Stimulated activated CD4-positive, alpha-beta T cell treated with anti-CD3 and anti-CD28 coated beads, Interleukin-2, amount 100 ng/mL, for 48 hours (primary cell): ENCODE measurements around the gene PALLD.
"Not testable (repeated sequence)": the region's sequence is repeated elsewhere in the genome, so short reads cannot be mapped to it uniquely, and the experiment has no call there.

Source experiments
- DNase-seq, 2 donors: peaks; one replicate each; pipeline ENCODE4 v3.0.0-alpha.2; 2020

PALLD gene

DNA sequence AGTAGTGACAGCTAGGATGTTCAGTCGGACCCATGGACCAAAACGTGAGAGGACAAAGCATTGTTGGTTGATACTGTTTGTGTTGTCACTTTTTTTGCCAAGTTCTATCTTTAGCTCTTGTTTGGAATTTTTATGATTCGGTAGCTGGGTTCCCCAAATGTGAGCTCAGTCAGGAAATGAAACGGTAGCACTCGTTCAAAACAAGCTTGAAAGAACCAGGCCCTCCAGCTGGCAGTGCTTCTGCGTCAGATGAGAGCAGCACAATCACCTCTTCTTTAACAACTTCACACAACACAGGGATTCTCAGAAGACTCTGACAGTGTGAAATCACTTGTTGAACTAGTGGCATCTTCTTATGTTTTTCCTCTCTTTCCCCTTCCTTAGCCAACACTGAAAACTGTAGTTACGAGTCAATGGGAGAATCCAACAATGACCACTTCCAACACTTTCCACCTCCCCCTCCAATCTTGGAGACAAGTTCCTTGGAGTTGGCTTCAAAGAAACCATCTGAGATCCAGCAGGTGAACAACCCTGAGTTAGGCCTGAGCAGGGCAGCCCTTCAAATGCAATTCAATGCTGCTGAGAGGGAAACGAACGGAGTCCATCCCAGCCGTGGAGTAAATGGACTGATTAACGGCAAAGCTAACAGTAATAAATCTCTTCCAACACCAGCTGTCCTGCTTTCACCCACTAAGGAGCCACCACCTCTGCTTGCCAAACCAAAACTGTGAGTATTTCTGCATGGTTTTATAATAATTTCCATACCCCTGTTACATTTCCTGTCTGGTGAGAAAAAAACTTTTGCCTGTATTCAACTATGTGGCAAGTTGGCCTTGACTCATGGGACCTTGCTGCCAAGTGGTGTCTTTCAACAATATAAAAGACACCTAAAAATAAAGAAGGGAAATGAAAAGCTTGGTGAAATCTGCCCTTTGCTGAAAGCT is 214.6 kb downstream of the PALLD start:
- no peak for DNase-seq

DNA sequence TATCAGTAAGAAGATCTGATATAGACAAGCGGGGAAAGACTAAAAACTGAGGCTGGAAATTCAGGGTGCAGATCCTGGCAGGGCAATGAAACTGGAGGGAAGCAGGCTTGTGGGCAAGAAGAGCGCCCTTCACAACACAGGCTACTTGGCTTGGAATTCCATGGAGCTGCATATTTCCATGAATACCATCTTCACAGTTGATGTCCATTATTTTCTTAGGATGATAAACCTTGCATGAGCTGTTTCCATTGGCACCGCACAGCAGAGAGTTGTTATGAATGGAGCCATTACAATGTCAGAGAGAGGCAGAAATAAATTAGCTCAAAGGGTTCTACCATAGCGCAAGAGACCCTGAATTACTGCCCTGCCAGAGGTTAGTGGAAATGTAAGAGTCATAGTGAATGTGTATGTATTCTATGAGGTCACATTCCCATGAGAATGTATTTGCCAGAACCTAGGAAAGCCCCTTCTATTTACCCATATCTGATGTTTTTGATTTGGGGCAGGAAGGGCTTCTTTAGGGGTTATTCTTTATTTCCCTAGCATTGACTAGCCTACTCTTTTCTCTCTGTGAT is 215.6 kb downstream of the PALLD start:
- no peak for DNase-seq

DNA sequence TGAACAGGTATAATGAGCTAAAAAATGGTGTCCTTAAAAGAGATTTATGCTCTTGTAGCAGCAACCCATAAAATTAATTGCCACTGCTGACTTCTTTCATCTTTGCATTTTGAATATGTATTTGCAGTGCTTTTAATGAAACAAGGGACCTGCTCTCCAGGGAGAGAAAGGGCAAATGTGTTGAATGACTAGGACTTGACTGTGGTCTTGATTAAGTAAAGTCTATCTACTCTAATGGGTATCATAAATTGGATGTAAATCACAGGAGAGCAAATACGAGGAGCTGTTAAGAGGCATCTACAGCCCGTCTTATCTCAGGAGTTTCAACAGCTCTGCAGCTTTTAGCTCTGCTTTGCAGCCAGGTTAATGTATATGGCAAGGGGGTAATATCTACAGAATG is 216.4 kb downstream of the PALLD start:
- DNase-seq = no peak

DNA sequence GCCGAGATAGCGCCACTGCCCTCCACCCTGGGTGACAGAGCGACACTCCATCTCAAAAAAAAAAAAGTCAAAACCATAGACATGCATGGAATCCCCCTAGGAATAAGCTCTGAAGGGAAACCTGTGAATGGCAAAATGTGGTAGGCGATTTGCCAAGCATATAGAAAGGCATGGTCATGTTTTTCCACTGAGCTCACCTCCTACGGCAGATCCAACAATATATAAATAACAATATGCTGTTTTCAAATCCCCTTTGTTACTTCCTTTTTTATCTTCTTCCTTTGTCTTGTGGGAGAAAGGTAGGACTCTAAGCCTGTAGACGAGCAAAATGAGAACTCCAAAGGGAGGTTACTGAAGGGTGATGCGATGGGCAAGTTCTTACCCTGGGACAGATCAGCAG is 219.0 kb downstream of the PALLD start:
- no peak for DNase-seq

DNA sequence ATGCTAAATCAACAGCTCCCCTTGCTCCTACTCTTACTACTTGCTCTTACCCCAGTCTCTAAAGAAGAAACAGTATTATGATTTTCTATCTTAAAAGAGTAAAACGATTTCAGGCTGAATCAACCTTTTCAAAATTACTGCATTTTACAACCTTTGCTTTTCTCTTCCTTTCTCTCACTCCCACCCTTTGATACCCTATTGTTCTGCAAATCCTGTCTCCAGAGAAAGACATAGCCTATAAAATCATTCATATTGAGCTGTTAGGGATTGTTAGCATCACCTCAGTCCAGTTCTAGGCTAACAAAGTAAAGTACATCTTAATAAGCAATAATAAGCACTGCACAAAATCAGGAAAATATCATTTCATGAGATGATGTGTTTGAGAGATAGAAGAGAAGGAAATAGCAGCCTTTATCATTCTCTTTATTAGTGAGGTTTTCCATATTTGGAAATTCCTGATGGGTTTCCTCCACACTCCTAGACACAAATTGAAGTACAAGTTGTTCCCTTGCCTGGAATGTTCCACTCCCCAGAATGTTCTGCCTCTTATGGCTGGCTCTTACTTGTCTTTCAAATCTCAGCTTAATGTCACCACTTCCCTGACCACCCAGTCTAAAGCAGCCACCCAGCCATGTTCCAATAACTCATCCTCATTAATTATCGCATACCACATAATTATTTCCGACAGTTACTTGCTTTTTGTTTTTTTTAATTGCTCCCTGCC is 219.7 kb downstream of the PALLD start:
- DNase-seq = no peak

DNA sequence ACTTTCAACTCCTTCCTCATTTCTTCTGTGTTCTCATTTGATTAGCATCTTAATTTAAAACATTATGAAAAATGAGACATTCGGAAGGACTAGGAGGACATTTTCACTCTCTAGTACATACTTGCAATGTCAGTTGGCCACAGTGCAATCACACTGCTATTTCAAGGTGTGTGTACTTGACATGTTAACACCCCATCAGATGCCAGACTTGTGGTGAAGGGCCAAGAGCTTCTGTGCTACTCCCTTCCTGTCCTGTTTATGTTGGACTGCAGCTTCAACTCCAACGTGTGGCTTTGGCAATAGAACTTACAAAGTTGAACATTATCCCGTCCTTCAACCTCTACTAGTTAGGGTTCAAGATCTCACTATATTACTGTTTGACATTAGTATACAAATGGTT is 221.0 kb downstream of the PALLD start:
- no peak for DNase-seq

DNA sequence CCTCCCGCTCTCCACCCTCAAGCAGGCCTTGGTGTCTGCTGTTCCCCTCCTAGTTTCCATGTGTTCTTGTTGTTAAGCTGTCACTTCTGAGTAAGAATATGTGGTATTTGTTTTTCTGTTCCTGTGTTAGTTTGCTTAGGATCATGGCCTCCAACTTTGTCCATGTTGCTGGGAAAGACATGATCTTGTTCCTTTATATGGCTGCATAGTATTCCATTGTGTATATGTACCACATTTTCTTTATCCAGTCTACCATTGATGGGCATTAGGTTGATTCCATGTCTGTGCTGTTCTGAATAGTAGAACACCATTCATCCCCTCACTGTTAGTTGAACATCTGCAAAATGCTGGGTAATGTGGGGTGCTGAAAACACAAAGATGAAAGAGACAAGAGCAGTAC is 222.9 kb downstream of the PALLD start:
- DNase-seq = no peak

DNA sequence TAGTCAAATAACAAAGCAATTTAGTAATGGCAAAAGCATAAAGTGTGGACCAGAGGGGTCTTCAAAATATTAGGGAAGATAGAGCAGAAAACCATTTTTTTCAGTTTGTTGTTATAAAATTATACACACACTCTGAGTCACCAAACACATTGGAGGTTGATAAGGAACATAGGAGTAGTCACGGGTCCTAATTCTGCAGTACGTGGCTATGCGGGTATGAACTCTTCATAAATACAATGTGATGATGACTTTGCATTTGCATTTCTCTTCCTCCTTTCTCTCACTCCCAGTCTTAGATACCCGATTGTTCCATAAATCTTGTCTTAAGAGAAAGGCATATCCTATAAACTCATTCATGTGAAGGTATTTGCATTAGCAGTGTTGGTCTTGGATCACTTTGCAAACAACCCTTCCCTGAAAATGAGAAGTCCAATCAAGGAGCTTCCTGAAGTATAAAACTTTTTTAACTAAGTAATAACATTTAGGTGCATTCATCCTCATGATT is 223.6 kb downstream of the PALLD start:
- no peak for DNase-seq

DNA sequence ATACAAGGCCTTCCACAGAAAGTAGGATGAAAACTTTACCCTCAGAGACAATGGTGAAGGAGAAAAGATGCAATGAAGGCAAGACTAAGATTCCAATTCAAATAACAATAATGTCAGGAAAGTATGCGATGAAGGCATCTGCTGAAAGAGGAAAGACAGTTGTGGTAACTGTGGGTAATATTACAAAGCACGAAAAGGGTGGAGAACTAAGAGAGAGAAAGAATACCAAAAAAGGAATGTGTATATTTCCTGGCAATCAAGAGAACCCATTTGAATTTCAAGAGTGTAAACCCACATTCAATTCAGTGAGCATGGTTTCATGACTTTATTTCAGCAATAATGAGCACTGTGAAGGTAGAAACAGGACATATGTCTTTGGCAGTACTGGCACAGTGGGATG is 225.5 kb downstream of the PALLD start:
- DNase-seq = no peak

DNA sequence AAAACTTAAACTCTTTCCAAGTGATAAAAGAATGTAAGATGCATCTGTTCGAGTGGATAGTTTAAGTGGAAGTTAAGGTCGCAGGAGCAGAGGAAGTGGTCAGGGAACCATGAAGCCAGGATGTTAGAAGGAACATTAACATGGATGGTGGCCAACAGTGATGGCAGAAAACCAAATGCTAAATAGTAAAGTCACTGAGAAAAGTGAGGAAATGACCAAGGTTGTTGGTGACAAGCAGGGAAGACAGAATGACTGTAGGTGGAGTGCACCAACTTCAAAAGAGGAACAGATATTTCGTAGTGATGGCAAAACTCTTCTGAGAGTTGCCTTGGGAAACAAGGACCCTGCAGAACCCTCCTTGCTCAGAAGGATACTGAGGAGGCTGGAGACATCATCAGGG is 226.2 kb downstream of the PALLD start:
- DNase-seq = no peak

DNA sequence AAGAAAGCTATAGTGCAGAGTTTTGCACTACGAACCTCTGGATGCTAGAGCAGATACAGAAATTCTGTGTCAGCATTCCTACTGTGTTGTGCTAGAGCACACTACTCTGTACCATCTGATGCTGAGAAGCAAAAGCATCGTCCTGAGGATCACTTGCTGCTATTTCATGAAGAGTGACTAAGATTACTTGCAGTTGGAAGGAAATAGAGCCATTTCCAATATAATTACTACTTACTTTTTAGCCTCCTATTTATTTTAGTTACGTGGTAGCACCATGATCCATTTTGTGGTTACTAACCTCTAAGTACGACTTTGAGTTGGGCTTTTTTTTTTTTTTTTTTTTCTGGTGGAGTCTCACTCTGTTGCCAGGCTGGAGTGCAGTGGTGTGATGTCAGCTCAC is 226.7 kb downstream of the PALLD start:
- no peak for DNase-seq

DNA sequence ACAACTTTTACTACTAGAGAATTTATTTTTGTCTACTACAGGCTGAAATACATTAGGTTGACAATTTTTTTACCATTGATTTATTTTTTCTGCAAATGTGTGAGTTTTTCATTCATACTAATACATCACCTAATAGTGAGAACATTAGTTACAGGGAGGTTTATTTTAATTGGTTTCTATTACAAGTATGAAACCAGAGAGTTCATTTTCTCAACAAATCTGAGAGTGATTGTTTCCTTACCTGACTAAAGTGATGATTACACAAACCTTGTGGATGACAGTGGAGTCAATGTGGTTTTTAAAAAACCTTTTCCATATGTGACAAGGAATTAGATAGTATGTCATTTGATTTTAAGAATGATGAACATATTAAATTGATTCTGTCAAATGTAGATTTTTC is 227.4 kb downstream of the PALLD start:
- DNase-seq = no peak

DNA sequence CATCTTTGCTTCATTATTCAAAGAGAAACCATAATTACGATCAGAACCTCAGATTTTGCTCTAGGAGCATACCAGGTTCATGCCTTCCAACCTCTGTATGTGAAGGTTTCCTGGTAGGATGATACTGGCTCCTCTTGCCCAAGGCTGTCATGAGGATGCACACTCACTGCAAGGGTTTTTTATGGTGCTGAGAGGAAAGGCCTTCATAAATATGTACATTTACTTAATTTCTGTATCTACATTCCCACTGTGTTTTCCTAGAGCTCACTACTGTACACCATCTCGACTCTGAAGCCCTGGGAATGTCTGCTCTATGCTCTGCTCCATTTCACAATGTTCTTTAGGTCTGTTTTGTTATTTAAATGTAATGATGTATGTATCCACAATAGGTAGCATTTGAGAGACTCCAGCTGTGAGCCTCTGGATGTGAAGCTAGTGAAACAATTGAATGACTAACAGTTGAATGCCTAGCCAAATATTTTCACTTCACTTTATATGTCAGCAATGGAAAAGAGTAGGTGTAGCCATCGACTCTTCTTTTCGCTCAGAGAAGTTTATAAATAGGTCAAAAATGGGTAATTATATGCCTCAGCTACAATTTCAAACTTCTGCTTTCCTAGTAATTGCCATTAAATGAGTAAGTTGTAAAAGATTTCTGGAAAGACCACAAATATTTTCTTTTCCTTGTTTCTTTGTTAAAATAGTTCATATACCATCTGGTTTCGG is 228.0 kb downstream of the PALLD start:
- no peak for DNase-seq

DNA sequence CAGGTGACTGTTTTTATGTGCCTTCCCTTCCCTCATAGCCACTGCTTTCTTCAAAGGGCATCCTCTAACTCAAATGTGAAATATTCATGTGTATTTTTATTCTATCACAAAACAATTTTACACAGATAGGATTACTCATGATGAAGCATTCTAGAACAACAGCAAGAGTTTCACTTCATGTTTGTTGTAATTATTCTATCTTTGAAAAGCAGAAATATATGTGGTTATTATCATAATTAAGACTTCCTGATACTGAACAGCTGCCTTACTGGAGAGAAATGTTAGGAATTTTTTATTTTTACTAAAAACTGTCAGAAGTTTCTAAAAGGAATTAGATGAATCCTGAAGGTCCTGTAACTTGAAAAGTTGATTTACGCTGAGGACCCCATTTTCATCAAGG is 229.1 kb downstream of the PALLD start:
- DNase-seq = no peak

DNA sequence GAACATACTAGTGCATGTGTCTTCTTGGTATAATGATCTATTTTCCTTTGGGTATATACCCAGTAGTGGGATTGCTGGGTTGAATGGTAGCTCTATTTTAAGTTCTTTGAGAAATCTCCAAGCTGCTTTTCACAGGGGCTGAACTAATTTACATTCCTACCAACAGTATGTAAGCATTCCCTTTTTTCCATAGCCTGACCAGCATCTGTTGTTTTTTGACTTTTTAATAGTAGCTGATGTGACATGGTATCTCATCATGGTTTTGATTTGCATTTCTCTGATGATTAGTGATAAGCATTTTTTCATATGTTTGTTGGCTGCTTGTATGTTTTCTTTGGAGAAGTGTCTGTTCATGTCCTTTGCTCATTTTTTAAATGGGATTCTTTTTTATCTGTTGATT is 230.3 kb downstream of the PALLD start:
- DNase-seq = not testable (repeated sequence)

DNA sequence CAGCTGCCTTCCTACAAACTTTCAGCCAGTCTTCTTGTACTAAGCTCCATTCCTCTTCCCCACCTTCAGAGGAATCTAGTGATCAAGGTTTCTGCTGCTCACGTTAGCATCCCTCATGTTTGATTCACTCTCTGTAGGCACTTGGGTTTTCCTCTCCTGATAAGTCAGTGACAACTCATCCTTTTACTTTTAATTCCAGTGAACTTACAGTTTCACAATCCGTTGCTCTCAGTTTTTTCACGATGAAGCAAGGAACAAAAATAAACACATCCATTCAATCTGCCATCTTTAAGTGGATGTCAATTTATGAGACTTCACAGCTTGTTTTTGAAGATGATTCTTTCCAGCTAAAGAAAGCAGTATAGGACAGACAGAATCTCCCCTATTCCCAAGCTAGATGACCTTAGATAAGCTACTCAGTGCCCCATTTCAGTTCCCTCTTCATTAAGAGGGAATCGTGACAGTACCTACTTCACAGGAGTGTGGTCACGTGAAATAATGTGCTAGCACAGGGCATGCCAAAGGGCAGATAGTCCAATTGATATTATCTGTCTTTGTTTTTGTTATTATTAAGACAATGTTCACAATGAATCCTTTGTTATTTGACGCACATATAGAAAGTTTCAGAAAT is 234.3 kb downstream of the PALLD start:
- no peak for DNase-seq

DNA sequence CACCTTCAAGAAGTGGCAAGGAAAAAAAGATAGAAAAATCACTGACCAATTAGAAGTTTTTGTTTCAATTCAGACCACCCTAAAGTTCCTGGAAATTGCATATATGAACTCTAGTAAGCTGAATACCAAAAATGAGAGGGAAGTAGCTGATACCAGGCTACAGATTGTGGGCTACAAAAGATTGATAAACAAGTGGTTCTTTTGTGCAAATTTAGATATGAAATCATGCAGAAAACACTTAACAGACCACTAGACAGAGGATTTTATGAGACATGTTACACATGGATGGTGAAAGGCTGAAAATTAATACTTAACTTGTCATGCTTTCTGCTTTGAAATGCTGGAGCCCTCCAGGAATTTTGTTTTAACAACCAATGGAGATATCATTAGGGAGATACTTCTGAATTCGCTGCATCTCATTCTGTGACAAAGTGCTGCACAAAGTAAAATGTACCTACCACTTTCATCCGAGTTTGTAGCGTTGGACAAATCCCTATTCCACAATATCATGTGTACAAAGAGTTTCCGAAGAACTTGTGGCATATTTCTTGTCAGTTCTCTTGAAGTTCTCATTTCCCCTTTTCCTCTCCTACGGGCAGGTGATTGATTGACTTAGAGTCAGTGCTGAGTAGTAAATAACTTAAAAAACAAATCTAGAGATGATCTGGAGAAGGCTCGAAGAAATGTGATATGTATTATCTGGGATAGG is 235.0 kb downstream of the PALLD start:
- no peak for DNase-seq

DNA sequence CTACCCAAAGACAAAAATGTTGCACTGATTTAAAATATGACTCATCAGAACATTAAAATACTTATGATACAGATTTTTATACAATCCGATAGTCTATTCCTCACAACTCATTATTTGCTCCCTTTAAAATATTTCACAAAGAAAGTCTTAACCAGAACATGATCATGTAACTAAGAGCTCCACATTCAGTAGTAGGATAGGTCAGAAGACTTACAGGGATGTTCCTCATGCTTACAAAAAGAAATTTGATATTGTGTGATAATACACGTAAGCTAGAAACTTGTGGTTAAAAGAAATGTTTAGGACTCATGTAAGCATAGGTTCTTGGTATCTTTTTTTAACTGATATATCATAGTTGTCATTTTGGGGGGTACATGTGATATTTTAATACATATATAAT is 235.9 kb downstream of the PALLD start:
- no peak for DNase-seq

DNA sequence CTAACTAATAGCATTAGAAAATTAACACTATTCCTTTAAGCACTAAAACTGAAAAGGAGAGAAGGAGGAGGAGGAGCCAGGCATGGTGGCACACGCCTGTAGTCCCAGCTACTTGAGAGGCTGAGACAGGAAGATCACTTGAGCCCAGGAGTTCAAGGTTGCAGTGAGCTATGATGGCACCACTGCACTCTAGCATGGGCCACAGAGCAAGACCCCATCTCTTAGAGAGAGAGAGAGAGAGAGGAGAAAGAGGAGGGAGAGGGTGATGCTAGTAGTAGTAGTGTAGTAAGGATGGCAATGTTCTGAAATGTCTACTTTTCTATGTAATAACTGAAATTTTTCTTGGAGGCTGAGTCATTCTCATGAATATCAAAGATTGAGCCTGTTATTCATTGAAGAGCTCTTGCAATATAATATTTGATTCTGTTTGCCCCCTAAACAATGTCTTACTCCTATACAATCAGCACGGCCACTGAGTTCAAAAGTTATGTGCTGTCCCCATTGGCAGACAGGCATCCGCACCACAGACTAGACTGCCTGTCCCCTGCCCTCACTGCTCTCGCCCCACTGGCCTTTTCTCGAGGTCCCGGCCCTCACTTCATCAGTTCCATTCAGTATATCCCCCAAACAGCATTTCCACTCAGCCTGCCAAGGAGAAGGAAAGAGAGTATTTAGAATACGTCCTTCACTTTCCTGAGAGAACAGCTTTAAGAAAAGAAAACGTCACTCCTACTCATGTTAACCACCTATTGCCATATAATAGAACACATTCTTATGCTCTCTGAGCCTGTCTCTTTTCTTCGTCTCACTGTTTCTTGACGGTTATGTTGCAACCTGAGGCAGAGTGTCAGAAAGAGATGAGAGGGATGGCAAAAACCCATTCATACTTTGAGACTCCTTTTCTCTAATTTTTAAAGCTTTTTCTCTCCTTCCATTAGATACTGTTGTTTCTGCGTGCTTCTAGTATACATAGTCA is 238.1 kb downstream of the PALLD start:
- no peak for DNase-seq

DNA sequence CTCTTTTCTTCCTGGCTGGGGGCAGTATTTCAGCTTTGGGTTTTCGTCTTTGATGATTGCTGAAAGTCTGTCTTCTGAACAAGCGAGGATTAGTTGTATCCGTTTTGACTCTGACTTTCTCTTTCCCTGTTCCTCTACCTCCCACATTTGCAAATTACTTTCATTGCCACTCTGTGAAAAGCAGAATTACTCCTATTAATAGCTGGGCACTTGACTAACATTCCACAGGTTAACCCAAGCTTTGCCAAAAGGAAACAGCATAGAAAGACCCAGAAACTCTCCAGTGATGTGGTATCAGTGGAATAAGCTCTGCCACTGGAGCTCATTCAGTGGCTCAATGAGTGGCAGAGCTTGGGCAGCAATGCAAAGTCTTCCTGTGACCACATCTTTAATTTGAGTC is 238.9 kb downstream of the PALLD start:
- no peak for DNase-seq
